Measurements from ENCODE around the gene CHMP3. TPM values are rescaled to one million over a fixed set of nuclear protein-coding genes. Genes with fewer than 3 reads are reported as not detected.

Gene CHMP3
- total and polyA plus RNA-seq, 2 of the 8 experiments (the other 6 are each of a cell fraction or from before 2014, with no cell fraction given) = 11.7 to 21.9 TPM

GRCh38 chr2:86454238-86454637 is 109.0 kb downstream of the CHMP3 start (continued):
- TF ChIP-seq CHD7 (IDR thresholded peaks at IDR 0.05; ENCODE audit: insufficient replicate concordance, low read length) = no peak

Data from H1 (cell line).